AG09319 (cell line): Measurements from ENCODE around the gene VEGFD.

ENCODE experiments used
- DNase-seq: peaks from one replicate; pipeline ENCODE4 v3.0.0-alpha.2; 2010; ENCODE audit warnings: low read depth; ENCODE audit errors: extremely low read depth
- CTCF ChIP-seq: IDR thresholded peaks from 2 replicates; pipeline ENCODE4 v1.5.1; 2011; ENCODE audit warnings: low read depth, mild to moderate bottlenecking, inconsistent platforms, low read length, moderate library complexity

The VEGFD gene

GRCh38 chrX:15328821-15329220 lies 55.4 kb downstream of the VEGFD start:
- no peak for DNase-seq
- TF ChIP-seq CTCF: no peak

- TF ChIP-seq CTCF: no peak
Measured at GRCh38 chrX:15328131-15328530, 56.1 kb downstream of the VEGFD start.

GRCh38 chrX:15322472-15322871 lies 61.7 kb downstream of the VEGFD start:
- no peak for TF ChIP-seq CTCF
- no peak for DNase-seq

More at GRCh38 chrX:15328131-15328530, 56.1 kb downstream of the VEGFD start:
- no peak for DNase-seq

- no peak for DNase-seq
- TF ChIP-seq CTCF: no peak
Measured at GRCh38 chrX:15322072-15322471, 62.1 kb downstream of the VEGFD start.

GRCh38 chrX:15321447-15321846 lies 62.8 kb downstream of the VEGFD start:
- no peak for DNase-seq

GRCh38 chrX:15320297-15320696 lies 63.9 kb downstream of the VEGFD start:
- no peak for DNase-seq

More at GRCh38 chrX:15321447-15321846, 62.8 kb downstream of the VEGFD start:
- TF ChIP-seq CTCF: no peak

GRCh38 chrX:15319075-15319474 lies 65.1 kb downstream of the VEGFD start:
- DNase-seq: no peak
- TF ChIP-seq CTCF: no peak

More at GRCh38 chrX:15320297-15320696, 63.9 kb downstream of the VEGFD start:
- TF ChIP-seq CTCF: no peak
